ENCODE measurements around the gene RASL10B.

DNA sequence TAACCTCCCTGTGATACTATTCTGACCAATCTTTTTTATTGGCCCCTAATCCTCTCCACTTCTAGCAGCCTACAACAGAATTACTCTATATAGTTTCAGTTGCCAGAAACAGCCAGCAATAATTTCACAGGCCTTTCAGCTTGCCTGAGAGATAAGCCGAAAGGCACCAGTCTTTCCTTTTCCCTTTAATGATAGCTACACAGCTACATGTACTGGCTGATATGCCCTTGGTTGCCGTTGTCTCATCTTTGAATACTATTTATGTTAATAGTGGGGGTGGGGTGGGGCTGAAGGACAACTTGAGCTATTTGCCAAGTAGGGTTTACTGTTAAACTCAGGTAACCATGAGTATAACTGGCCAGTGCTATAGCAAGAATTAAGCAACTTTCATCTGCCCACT is 35.8 kb upstream of the RASL10B start:
- no peak for TF ChIP-seq CTCF (IDR thresholded peaks at IDR 0.05)
- TF ChIP-seq POLR2AphosphoS5 (IDR thresholded peaks at IDR 0.05) = no peak
- no peak for TF ChIP-seq POLR2A (IDR thresholded peaks at IDR 0.05)

Data from sigmoid colon (tissue), 4 donors.